A549 (cell line): ENCODE results near the gene TDP1. TPM values are rescaled to one million over a fixed set of nuclear protein-coding genes. Genes with fewer than 3 reads are reported as not detected.

Experiments used
- ATAC-seq, 2 experiments: fragments of 200-7000 bp in 1 of 2; fragments of >200 bp in 1 of 2; cut with Nextera tagmentation in 1 of 2; cut with Tn5 transposase in 1 of 2; 3 replicates each; pipeline versions ENCODE4 v1.8.0 to v1.9.1; 2018 to 2020; ENCODE audit warnings: mild to moderate bottlenecking in 1 of 2, moderate library complexity in 1 of 2
- CTCF ChIA-PET: fragments of 300-600 bp; sonication (Branson Sonifier 250); formaldehyde crosslinking; extraction: SDS; loops from one replicate; lab custom pipeline; 2021; ENCODE audit warnings: antibody characterized with exemption, inconsistent platforms; lab: Yijun Ruan, JAX
- POLR2A ChIA-PET: fragments of 350-600 bp; formaldehyde crosslinking; extraction: SDS; loops from one replicate; lab custom pipeline; 2021; ENCODE audit warnings: antibody characterized with exemption, inconsistent platforms; lab: Yijun Ruan, JAX
- DNase-seq, 2 experiments: peaks; one replicate each; pipeline versions ENCODE4 v3.0.0 to v3.0.0-alpha.2; 2011 to 2016; ENCODE audit warnings: low read depth in 1 of 2, low spot score in 1 of 2
- FAIRE-seq: peaks from 2 replicates; lab custom pipeline; 2011; peaks lifted over from hg19 to GRCh38; lab: Jason Lieb, UNC
- H3K27ac ChIP-seq, 2 experiments: fragments of >200 bp; sonication (Bioruptor Twin); formaldehyde crosslinking; 3 replicates each; pipeline ENCODE4 v1.5.1; 2016 to 2017
- H3K4me1 ChIP-seq: fragments of >200 bp; sonication (Bioruptor Twin); formaldehyde crosslinking; 3 replicates; pipeline ENCODE4 v1.6.1; 2016
- H3K4me2 ChIP-seq: fragments of >200 bp; sonication (Bioruptor Twin); formaldehyde crosslinking; 3 replicates; pipeline ENCODE4 v1.6.1; 2016
- H3K4me3 ChIP-seq: fragments of >200 bp; sonication (Bioruptor Twin); formaldehyde crosslinking; 3 replicates; pipeline ENCODE4 v1.5.1; 2016
- H3K9me3 ChIP-seq: fragments of >200 bp; sonication (Bioruptor Twin); formaldehyde crosslinking; 3 replicates; pipeline ENCODE4 v1.6.1; 2016
- CBX8 ChIP-seq: fragments of 200-600 bp; sonication (generic); IDR thresholded peaks from 2 replicates; pipeline ENCODE4 v1.6.1; 2016
- FOSL2 ChIP-seq, 2 experiments: fragments of 450-650 bp in 1 of 2; fragments of >200 bp in 1 of 2; sonication (Bioruptor Twin) in 1 of 2; formaldehyde crosslinking; IDR thresholded peaks; 2 replicates each; pipeline versions ENCODE4 v1.5.0 to v1.6.1; 2016 to 2020; ENCODE audit warnings: mild to moderate bottlenecking in 1 of 2, moderate library complexity in 1 of 2
- FOXS1 ChIP-seq: fragments of 250-450 bp; sonication (Bioruptor Pico); IDR thresholded peaks from 2 replicates; pipeline ENCODE4 v1.5.0; 2020; ENCODE audit warnings: mild to moderate bottlenecking, moderate library complexity
- GATA3 ChIP-seq: IDR thresholded peaks from 2 replicates; pipeline ENCODE4 v1.6.1; 2012; ENCODE audit warnings: borderline replicate concordance
- HOXB5 ChIP-seq: fragments of 250-450 bp; sonication (Bioruptor Pico); IDR thresholded peaks from 2 replicates; pipeline ENCODE4 v1.5.0; 2020; ENCODE audit warnings: mild to moderate bottlenecking, moderate library complexity
- JUN ChIP-seq, 2 experiments: fragments of >200 bp; sonication (Bioruptor Twin); formaldehyde crosslinking; IDR thresholded peaks; 2 replicates in 1 of 2; 3 replicates in 1 of 2; pipeline ENCODE4 v1.6.1; 2016 to 2017
- JUNB ChIP-seq: fragments of >200 bp; sonication (Bioruptor Twin); formaldehyde crosslinking; IDR thresholded peaks from 2 replicates; pipeline ENCODE4 v1.6.1; 2016
- MAZ ChIP-seq: fragments of 150-350 bp; IDR thresholded peaks from 2 replicates; pipeline ENCODE4 v1.6.1; 2014; ENCODE audit warnings: antibody characterized with exemption, low read depth, low read length, borderline replicate concordance
- MYC ChIP-seq: IDR thresholded peaks from 2 replicates; pipeline ENCODE4 v1.6.1; 2012; ENCODE audit warnings: mild to moderate bottlenecking, inconsistent platforms, low read length, improper control_type of control experiment, borderline replicate concordance
- POLR2A ChIP-seq: IDR thresholded peaks from 2 replicates; pipeline ENCODE4 v1.6.1; 2012; ENCODE audit warnings: mild to moderate bottlenecking, low read length
- RAD21 ChIP-seq, 2 experiments: fragments of >200 bp in 1 of 2; sonication (Bioruptor Twin) in 1 of 2; formaldehyde crosslinking in 1 of 2; IDR thresholded peaks in 1 of 2; conservative IDR thresholded peaks in 1 of 2; 2 replicates in 1 of 2; 3 replicates in 1 of 2; pipeline ENCODE4 v1.6.1; 2012 to 2018; ENCODE audit warnings: inconsistent platforms in 1 of 2
- RFX5 ChIP-seq: fragments of 450-650 bp; IDR thresholded peaks from 2 replicates; pipeline ENCODE4 v1.7.1; 2014; ENCODE audit warnings: antibody characterized with exemption, mild to moderate bottlenecking, moderate library complexity
- TP53 ChIP-seq: fragments of 250-450 bp; sonication (Bioruptor Pico); IDR thresholded peaks from 2 replicates; pipeline ENCODE4 v1.5.0; 2021; ENCODE audit warnings: mild to moderate bottlenecking, moderate library complexity
- ZFP36 ChIP-seq: fragments of 450-650 bp; IDR thresholded peaks from 2 replicates; pipeline ENCODE4 v1.6.1; 2014; ENCODE audit warnings: borderline replicate concordance; ENCODE audit not compliant: partially characterized antibody
- ZSCAN20 ChIP-seq: fragments of 250-450 bp; sonication (Bioruptor Pico); IDR thresholded peaks from 2 replicates; pipeline ENCODE4 v1.8.0; 2022; ENCODE audit warnings: mild to moderate bottlenecking, moderate library complexity
- WGBS: methylation state at CpG from one replicate; pipeline ENCODE4 v1.1.6; 2017; ENCODE audit errors: missing lambda C conversion rate; 5-methylcytosine and 5-hydroxymethylcytosine counted together
- polyA plus RNA-seq, 4 experiments: library from polyadenylated mRNA; depleted of rRNA in 3 of 4; stranded (reverse); fragments of >200 nt; fragmentation: RNase III in 1 of 4; extraction: RNeasy Plus Mini Kit Qiagen cat#74134 plus additional on column Dnase treatment in 1 of 4; gene quantifications; 2 replicates in 3 of 4; 3 replicates in 1 of 4; pipeline ENCODE4 v1.2.3, GENCODE V29; 2011 to 2017
- TF ChIP-seq, protein P1 (sequence below): fragments of 250-450 bp; sonication (Bioruptor Pico); IDR thresholded peaks from 2 replicates; pipeline ENCODE4 v1.5.0; 2020; ENCODE audit warnings: low read depth, mild to moderate bottlenecking, moderate library complexity
- TF ChIP-seq, protein P2 (sequence below): fragments of 450-650 bp; IDR thresholded peaks from 2 replicates; pipeline ENCODE4 v1.6.1; 2014; ENCODE audit warnings: antibody characterized with exemption
- TF ChIP-seq, protein P3 (sequence below): IDR thresholded peaks from 2 replicates; pipeline ENCODE4 v1.6.1; 2012; ENCODE audit warnings: low read depth, borderline replicate concordance
- TF ChIP-seq, protein P4 (sequence below): fragments of >200 bp; sonication (Bioruptor Twin); formaldehyde crosslinking; IDR thresholded peaks from 3 replicates; pipeline ENCODE4 v1.6.1; 2016
- TF ChIP-seq, protein P5 (sequence below): IDR thresholded peaks from 2 replicates; pipeline ENCODE4 v1.6.1; 2012

The TDP1 gene
- polyA plus RNA-seq, 2 of the 4 experiments (the other 2 are of a cell fraction) = 15.2 to 21.6 TPM

DNA sequence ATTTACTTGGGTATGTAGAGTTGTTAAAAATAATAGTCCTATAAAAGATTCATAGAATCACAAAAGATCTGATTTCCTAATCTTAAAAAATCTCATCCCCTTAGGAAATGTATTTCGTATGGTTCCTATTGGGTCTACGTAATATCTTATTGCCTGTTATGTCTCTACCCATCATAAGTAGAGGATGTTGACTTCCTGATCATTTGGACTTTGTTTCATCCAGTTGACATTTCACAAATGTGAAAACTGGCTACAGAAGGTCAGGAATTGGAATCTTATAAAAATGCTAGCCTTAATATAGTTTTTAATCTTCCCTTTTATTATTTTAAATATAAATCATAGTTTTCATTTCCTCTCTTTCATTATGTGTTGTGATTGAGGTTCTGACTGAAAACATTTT is 45.2 kb downstream of the TDP1 start (continued):
- TF ChIP-seq FOSL2 (IDR thresholded peaks at IDR 0.05) (no peak), FOSL2 (CRISPR knock-in tag; IDR thresholded peaks at IDR 0.05) (no peak)
- TF ChIP-seq, all 56 proteins: peak for 0

DNA sequence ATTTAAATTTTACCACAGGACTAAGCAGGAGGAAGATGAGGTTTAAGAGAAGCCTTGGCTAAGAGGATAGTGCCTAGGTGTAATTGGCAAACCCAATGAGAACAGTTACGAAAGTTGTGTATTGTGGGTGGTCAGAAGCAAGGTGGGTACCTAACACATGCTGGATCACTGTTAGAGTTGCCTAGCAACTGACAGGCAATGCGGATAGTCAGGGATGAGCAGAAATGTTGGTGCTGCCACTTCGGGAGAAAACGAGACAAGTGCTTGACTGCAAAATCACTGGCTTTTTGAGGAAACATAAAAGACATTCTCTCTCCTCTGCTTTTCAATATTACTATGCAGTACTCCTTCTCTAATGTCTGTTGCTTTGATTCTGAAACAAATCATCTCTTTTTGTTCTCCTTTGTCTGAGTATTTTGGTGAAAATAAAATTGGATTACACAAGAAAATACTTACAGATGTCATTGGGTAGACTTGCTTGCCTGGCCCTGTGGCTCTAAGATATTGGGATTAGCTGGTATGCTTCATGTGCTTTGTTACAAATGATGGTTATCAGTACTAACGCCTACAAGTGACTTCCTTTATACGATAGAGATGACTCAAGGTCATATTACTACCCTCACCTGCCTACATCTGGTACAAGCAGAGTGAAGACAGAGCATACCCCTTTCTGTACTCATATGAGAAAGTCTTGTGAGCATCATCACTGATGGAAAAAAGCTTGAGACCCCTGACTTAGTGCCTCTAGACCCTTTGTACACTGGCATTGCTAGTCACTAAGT is 48.0 kb downstream of the TDP1 start:
- ATAC-seq = no peak

DNA sequence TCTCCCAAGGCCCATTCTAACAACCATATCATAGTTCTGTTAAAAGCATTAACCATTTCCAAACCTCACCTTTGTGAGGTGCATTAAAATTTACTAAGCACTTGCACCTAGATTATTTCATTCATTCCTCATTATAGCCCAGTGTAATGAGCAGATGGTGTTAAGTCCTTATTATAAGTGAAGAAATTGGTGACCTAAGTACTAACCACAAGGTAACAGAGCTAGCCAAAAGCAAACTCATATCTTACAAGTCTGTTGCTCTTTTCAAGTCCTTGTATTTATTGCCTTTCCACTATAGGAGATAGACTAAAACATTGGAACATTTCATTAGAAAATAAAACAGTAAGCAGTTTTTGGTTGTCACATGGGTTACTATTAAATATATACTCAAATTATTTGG is 49.7 kb downstream of the TDP1 start:
- no peak for FAIRE-seq

More for the DNA sequence above, 48.0 kb downstream of the TDP1 start:
- FAIRE-seq = no peak
- 69% methylated on average over 6 of the region's 6 CpGs for WGBS
- H3K4me3 ChIP-seq = no peak overlapping the region
- TF ChIP-seq RFX5 = no peak
- TF ChIP-seq TP53 (CRISPR knock-in tag) = no peak
- TF ChIP-seq, protein P1, sequence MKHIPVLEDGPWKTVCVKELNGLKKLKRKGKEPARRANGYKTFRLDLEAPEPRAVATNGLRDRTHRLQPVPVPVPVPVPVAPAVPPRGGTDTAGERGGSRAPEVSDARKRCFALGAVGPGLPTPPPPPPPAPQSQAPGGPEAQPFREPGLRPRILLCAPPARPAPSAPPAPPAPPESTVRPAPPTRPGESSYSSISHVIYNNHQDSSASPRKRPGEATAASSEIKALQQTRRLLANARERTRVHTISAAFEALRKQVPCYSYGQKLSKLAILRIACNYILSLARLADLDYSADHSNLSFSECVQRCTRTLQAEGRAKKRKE = no peak
- TF ChIP-seq HOXB5 (CRISPR knock-in tag) = no peak
- TF ChIP-seq, protein P2, sequence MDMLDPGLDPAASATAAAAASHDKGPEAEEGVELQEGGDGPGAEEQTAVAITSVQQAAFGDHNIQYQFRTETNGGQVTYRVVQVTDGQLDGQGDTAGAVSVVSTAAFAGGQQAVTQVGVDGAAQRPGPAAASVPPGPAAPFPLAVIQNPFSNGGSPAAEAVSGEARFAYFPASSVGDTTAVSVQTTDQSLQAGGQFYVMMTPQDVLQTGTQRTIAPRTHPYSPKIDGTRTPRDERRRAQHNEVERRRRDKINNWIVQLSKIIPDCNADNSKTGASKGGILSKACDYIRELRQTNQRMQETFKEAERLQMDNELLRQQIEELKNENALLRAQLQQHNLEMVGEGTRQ = no peak
- no peak for TF ChIP-seq RAD21 (conservative IDR thresholded peaks at IDR 0.05 in 1 of 2, IDR thresholded peaks at IDR 0.05 in 1 of 2)
- TF ChIP-seq JUNB = no peak
- no peak for TF ChIP-seq ZSCAN20
- no peak for TF ChIP-seq POLR2A
- TF ChIP-seq GATA3 = no peak
- no peak for TF ChIP-seq ZFP36
- TF ChIP-seq, protein P3, sequence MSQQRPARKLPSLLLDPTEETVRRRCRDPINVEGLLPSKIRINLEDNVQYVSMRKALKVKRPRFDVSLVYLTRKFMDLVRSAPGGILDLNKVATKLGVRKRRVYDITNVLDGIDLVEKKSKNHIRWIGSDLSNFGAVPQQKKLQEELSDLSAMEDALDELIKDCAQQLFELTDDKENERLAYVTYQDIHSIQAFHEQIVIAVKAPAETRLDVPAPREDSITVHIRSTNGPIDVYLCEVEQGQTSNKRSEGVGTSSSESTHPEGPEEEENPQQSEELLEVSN = no peak
- no peak for TF ChIP-seq FOXS1 (CRISPR knock-in tag)
- TF ChIP-seq MAZ = no peak
- no peak for TF ChIP-seq CBX8
- no peak for TF ChIP-seq JUN (IDR thresholded peaks at IDR 0.05)
- TF ChIP-seq, all 56 proteins: peak for 0
- Histone ChIP-seq H3K27ac (no peak overlapping the region), H3K9me3 (no peaks in the 10 kb centered on the region), H3K4me2 (no peak overlapping the region), H3K4me1 (no peaks in the 10 kb centered on the region)
- ChIA-PET POLR2A (no interaction called here), CTCF (interaction anchor here (3.0 kb wide), 1 partner anchor 31 kb away, joined by 13 read pairs; no protein-coding TSS in a partner anchor)
- DNase-seq = no peak

More for the DNA sequence above, 49.7 kb downstream of the TDP1 start:
- Histone ChIP-seq H3K4me1 (no peaks in the 10 kb centered on the region), H3K27ac (no peak overlapping the region), H3K9me3 (no peaks in the 10 kb centered on the region), H3K4me3 (no peak overlapping the region), H3K4me2 (no peak overlapping the region)
- POLR2A ChIA-PET = no interaction called here
- DNase-seq (no peak), ATAC-seq (no peak)
- CTCF ChIA-PET = interaction anchor here (3.0 kb wide), 1 partner anchor 33 kb away, joined by 13 read pairs; no protein-coding TSS in a partner anchor
- TF ChIP-seq POLR2A = no peak
- no peak for TF ChIP-seq MYC
- no peak for TF ChIP-seq JUNB
- TF ChIP-seq, protein P4, sequence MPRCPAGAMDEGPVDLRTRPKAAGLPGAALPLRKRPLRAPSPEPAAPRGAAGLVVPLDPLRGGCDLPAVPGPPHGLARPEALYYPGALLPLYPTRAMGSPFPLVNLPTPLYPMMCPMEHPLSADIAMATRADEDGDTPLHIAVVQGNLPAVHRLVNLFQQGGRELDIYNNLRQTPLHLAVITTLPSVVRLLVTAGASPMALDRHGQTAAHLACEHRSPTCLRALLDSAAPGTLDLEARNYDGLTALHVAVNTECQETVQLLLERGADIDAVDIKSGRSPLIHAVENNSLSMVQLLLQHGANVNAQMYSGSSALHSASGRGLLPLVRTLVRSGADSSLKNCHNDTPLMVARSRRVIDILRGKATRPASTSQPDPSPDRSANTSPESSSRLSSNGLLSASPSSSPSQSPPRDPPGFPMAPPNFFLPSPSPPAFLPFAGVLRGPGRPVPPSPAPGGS = no peak
- no peak for TF ChIP-seq ZSCAN20
- TF ChIP-seq, protein P5, sequence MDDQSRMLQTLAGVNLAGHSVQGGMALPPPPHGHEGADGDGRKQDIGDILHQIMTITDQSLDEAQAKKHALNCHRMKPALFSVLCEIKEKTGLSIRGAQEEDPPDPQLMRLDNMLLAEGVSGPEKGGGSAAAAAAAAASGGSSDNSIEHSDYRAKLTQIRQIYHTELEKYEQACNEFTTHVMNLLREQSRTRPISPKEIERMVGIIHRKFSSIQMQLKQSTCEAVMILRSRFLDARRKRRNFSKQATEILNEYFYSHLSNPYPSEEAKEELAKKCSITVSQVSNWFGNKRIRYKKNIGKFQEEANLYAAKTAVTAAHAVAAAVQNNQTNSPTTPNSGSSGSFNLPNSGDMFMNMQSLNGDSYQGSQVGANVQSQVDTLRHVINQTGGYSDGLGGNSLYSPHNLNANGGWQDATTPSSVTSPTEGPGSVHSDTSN = no peak
